ENCODE results near the gene ST6GALNAC3.
"Not testable (repeated sequence)": the region's sequence is repeated elsewhere in the genome, so short reads cannot be mapped to it uniquely, and the experiment has no call there.

ST6GALNAC3 gene

GRCh38 chr1:76073481-76073880 is 1.1 kb upstream of the ST6GALNAC3 start:
- DNase-seq (ENCODE audit: low read depth in 2 of 2) = no peak

GRCh38 chr1:76075188-76075489 is 593 bp downstream of the ST6GALNAC3 start:
- DNase-seq (ENCODE audit: low read depth in 2 of 2) = no peak

DNA sequence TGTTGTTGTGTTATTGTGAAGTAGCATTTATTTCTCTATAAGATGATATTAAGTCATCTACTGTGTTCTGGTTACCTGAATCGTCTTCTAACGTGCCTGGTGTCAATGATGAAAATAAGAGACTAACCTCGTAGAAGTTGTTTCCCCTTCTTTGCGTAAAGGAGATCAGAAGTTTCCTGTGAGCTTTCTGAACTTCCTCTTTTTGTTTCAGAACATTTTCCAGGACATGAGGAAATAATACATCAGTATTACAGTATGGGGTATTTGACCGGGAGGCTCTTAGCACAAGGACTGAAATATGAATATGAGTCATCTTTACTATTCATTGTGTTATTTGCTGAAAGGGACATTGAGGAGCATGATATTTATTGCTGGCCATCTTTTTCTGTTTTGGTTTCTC is 1.3 kb downstream of the ST6GALNAC3 start:
- DNase-seq (ENCODE audit: low read depth in 2 of 2) = no peak

GRCh38 chr1:76079475-76080227 is 5.1 kb downstream of the ST6GALNAC3 start:
- DNase-seq (ENCODE audit: low read depth in 2 of 2) = no peak

- no peak for DNase-seq (ENCODE audit: low read depth in 2 of 2)
Observed at GRCh38 chr1:76080552-76081079, 6.1 kb downstream of the ST6GALNAC3 start.

- DNase-seq (ENCODE audit: low read depth in 2 of 2) = no peak
Observed at GRCh38 chr1:76082062-76082461, 7.5 kb downstream of the ST6GALNAC3 start.

DNA sequence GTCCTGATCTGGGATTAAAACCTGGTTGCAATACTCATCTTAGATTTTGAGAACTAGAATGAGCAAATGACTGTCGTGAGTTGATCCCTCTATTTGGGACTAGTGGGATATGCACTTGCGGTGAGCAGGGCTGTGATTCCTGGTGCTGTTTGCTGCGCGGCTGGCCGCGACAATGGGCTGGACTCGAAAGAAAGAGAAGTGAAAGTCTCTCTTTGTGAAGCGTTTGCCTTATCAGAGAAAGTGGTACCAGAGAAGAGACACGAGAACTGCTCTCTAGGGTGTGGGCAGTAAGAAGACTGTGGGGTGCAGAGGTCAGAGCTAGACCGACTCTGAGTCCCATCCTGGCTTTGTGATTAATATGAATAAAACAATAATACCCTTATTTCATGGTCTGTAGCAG is 8.6 kb downstream of the ST6GALNAC3 start:
- DNase-seq (ENCODE audit: low read depth in 2 of 2) = no peak

GRCh38 chr1:76084029-76084627 is 9.6 kb downstream of the ST6GALNAC3 start:
- no peak for DNase-seq (ENCODE audit: low read depth in 2 of 2)

- no peak for DNase-seq (ENCODE audit: low read depth in 2 of 2)
Observed at GRCh38 chr1:76084685-76085084, 10.1 kb downstream of the ST6GALNAC3 start.

DNA sequence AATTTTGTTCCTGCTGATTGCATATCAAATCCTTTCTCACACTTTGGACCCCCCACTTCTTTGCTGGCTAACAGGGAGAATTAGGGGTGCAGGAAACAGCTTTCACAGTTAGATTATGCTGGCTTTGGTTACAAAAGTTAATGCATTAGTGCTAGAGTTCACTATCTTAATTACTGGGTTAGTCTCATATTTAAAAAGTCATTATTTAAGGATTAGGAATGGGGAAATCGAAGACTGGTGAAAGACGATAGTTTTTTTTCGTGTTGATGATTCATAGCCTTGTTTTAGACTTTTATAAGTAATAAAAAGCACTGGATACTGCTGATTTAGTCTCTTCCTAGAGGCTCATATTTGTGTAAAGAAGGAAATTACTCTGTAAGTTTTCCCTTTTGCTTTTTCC is 11.6 kb downstream of the ST6GALNAC3 start:
- DNase-seq (ENCODE audit: low read depth in 2 of 2) = no peak

- no peak for DNase-seq (ENCODE audit: low read depth in 2 of 2)
Observed at GRCh38 chr1:76086597-76086996, 12.1 kb downstream of the ST6GALNAC3 start.

DNA sequence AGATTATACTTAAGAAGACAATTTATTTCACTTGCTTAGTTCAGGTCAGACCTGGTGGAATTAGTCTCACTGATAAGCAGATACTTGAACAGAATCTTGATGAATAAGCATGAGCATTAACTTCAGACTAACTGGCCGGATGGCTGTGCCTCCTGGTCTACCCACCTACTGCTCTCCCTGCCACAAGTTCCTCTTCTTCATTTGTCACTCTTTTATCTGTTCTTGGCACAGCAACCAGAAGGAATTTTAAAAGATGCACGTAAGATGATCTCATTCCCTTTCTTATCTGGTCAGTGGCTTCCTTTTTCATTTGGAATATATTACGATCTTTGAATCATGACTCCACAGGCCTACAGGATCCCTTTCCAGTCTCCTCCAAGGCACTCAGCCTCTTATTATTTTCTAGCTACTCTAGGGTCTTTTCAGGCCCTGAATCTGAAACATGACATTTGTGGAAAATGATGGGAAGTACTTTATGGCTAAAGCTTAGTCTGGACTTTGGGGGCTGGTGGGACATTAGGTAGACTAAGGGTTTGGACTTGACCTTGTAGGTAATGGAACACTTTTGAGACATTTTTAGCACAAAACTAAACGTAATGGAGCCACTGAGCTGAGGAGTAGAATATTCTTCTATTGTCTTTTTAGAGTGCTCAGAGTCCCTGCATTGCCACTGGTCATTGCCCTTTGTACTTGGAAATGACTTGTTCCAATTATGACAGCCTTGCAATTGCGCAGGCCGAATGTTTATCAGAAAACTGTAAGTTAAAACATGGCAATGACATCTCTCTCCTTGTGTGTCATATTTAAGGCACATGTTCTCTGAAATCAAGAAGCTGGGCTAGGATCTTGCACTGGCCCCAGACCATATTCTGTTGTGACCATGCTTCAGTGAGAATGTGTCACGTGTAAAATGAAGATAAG is 16.0 kb downstream of the ST6GALNAC3 start:
- no peak for DNase-seq (ENCODE audit: low read depth in 2 of 2)

DNA sequence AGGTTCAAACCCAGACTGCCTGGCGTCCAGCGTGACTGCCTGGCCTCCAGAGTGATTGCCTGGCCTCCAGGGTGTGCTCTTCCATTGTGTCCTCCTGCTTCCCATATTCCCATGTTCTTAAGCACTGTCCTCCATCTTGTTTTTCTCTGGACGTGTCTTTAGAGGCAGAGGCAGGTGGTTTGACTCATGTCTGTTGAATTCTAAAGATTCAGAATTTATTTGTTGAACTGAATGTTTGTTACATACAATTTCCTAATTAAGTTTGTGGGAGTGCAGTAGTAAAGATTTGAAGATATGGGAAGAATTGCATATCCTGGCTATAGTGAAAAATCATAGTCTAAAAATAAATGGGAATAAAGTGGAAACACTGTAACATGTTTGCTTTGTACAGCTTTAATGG is 18.3 kb downstream of the ST6GALNAC3 start:
- DNase-seq (ENCODE audit: low read depth in 2 of 2) = no peak

DNA sequence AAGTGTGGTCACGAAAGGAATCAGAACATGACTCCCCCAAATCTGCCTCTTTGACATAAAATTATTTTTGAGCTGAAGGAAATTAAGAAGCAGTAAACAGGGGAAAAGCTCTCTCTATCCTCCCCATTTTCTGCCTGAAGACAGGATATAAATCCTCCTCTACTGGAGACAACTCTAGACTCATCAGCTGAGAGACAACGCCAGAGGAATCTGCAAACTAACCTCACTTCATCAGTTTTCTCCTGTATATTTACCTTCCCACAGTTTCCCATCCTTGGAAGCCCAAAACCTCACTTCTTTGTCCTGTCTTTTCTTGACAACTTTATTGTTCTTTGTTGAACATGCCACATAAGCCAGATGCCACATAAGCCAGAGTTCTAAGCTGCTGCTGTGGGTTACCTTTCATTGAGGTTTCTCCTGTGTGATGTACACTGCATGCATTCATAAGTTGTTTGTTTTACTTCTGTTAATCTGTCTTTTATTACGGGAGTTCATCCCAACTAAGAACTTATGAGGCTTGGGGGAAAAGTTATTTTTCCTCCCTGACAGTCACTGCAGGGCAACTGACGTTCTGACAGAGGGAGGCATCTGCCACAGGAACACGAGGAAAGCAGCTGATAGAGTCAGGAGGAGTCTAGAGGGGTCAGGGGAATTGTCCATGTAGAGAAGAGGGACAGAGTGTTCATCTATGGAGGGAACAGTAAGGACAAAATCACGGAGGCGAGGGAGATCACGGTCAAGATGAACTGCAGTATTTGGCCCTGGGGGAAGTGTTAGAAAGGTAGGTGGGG is 19.2 kb downstream of the ST6GALNAC3 start:
- no peak for DNase-seq (ENCODE audit: low read depth in 2 of 2)

DNA sequence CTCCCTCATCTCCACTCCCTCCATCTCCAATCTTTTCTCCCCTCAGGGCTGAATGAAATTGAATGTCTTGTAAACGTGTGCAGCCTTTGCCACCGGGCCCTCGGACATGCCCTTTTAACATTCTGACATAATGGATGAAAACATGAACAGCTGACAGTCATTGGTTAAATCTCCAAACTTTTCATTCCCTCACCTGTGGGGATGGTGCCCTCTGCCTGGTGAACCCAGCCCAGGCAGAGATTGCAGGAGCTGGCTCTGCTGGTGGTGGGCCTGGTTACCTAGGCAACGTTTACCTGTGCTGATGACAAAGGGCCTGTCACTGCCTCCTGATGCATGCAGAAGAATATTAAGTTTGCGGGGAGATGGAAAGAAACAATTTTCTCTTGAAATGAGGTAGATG is 21.3 kb downstream of the ST6GALNAC3 start:
- DNase-seq (ENCODE audit: low read depth in 2 of 2) = no peak

- DNase-seq (ENCODE audit: low read depth in 2 of 2) = not testable (repeated sequence)
Observed at GRCh38 chr1:76097064-76097463, 22.5 kb downstream of the ST6GALNAC3 start.

GRCh38 chr1:76098845-76099244 is 24.3 kb downstream of the ST6GALNAC3 start:
- no peak for DNase-seq (ENCODE audit: low read depth in 2 of 2)

DNA sequence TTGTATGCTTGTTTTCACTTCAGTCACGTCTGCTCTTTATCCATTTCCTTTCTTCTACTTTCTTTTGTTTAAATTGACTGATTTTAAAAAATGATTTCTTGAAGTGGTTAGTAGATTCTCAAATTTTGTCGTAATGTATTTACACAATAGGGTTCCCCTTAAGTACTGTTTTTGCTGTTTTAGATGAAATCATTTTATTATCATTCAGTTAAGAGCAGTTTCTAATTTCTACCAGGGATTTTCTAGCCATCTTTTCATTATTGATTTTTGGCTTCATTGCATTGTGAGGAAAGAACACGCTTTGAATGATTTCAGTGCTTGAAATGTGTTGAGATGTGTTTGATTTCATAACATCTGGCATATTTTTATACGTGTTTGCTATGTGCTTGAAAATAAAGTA is 27.0 kb downstream of the ST6GALNAC3 start:
- DNase-seq (ENCODE audit: low read depth in 2 of 2) = no peak

GRCh38 chr1:76102046-76102445 is 27.5 kb downstream of the ST6GALNAC3 start:
- no peak for DNase-seq (ENCODE audit: low read depth in 2 of 2)

- DNase-seq (ENCODE audit: low read depth in 2 of 2) = no peak
Observed at GRCh38 chr1:76103034-76103433, 28.5 kb downstream of the ST6GALNAC3 start.

- no peak for DNase-seq (ENCODE audit: low read depth in 2 of 2)
Observed at GRCh38 chr1:76105372-76105771, 30.8 kb downstream of the ST6GALNAC3 start.

DNA sequence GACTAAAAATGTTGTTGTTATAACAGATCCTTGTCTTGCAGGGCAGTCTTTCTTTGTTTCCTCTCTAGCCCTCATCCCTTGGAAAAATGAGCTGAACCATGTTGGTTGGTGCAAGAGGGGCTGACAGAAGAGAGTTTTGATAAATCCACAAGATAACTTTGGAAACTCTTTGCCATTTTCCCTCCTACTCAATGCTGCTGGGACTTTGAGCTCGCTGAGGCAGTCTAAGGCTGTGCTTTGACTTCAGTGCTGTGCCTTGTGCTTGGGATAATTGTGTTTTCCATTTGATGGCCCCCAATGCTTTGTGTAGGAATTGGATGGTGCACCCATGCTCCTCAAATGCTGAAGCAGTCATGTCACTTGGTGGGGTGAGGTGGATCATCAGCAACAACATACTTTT is 31.7 kb downstream of the ST6GALNAC3 start:
- DNase-seq (ENCODE audit: low read depth in 2 of 2) = no peak

All from stimulated activated CD4-positive, alpha-beta T cell treated with anti-CD3 and anti-CD28 coated beads, Interleukin-1b, Interleukin-23, amount 100 ng/mL, for 4 hours (primary cell).